GM19035 (cell line): ENCODE data around the gene B4GALT5.
"Not testable (repeated sequence)": the region's sequence is repeated elsewhere in the genome, so short reads cannot be mapped to it uniquely, and the experiment has no call there.

Source experiments
- ATAC-seq: cut with Tn5 transposase; IDR thresholded peaks from one replicate; pipeline ENCODE4 v1.9.1; 2021; ENCODE audit not compliant: unreplicated experiment

The B4GALT5 gene

GRCh38 chr20:49682278-49682677 is 31.4 kb downstream of the B4GALT5 start:
- ATAC-seq: no peak

DNA sequence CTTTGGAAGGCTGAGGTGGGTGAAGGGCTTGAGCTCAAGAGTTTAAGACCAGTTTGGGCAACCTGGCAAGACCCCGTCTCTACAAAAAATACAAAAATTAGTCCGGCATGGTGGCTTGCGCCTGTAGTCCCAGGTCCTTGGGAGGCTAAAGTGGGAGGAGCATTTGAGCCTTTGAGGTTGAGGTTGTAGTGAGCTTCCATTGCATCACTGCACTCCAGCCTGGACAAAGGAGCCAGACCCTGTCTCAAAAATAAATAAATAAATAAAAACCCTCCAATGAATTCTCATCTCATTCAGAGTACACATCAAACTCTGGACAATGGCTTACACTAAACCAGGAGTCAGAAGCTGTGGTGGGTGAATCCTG is 31.8 kb downstream of the B4GALT5 start:
- no peak for ATAC-seq

GRCh38 chr20:49680484-49680883 is 33.2 kb downstream of the B4GALT5 start:
- no peak for ATAC-seq

- ATAC-seq: no peak
These were observed 34.0 kb downstream of the B4GALT5 start for GRCh38 chr20:49679634-49680033.

- ATAC-seq: no peak
These were observed 35.6 kb downstream of the B4GALT5 start for GRCh38 chr20:49677777-49678758.

DNA sequence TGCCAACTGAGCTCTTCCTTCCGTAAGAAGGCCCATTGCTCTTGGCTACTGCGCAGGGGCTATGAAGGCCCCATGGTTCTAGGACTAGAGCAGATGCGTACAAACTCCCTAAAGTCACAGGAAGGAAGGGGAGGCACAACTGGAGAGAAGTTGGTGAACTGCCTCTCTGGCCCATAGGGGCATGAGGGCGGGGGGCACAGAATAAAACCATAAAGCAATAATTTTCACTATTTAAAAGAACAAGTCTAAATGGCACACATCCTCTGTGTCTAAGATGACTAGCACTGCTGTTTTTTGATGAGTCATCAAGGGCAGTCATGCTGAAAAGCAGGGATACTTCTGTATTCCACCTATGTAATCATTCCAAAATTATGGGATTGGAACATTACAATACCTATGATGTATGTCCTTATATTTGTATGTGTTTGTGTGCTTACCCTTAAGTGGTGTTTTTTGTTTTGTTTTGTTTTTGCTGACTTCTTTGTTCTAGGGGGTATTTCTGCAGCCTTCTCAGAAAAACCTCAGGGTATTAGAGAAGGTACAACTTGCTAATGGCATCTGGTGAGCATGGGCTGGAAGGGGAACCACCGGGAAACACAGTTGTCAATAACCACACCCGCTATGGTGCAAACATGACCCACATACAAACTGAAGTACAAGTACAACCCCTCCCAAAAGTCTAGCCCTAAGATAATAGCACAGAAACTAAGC is 36.9 kb downstream of the B4GALT5 start:
- ATAC-seq: peak; percentile 56

DNA sequence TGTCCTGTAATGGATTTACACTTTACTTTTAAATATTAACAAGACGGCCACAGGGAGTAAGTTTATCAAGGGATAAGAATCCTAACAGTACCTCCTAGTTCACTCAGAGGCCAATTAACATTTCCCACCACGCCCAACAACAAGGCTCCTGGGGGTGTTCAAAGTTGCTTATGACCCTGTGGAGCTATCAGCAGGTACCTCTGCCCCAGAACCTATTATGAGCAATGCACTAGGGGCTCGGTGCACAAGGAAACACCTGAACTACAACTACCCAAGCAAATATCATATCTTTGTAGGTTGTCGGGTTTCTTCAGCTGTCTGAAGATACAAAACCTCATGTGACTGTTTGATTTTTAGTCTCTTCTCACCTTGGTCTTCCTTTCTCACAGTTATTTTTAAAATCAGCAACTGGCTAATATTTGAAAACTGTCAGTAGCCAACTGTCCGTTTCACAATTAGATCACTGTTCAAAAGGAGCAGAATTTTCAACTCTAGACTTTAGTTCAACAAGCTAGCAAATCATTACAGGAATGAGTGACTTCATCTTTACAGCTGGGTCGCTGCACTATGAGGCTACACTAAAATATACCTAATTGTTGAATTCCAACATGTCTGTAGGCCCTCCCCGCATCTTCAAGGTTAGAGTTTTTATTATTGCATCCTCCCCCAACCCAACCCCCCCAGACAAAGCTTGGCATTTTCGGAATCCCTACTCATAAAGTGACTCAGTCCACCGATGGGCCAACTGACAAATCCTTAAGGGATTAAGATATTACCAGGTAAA is 38.1 kb downstream of the B4GALT5 start:
- ATAC-seq: peak; percentile 40

- no peak for ATAC-seq
These were observed 39.0 kb downstream of the B4GALT5 start for GRCh38 chr20:49674383-49675352.

DNA sequence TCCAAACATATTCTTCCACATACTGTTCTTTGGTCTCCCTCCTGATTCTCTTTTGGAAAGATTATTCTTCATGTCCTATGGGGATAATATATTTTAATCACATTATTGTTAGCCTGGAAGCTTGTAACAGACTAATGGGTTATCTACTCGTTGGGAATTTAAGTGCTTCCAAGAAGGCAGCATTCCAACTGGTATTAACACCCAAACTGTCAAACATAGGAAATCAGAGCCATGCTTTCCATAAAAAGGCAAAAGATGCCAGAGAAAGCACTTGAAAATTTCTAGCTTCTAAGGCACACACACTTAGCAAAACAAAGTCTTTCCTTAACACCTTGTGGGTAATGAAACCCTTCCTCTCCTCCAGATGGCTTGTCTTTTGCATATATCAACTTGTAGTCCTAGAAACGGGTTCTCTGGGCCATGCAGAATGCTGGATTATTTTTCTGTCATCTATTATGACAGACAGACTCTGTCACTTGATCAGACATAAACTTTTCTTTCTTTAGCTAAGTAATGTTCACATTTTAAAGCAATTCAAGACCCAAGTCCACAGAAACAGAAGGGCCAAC is 41.5 kb downstream of the B4GALT5 start:
- no peak for ATAC-seq

GRCh38 chr20:49671433-49671832 is 42.2 kb downstream of the B4GALT5 start:
- ATAC-seq: no peak

- peak; percentile 62 for ATAC-seq
These were observed 44.0 kb downstream of the B4GALT5 start for GRCh38 chr20:49669601-49670189.

GRCh38 chr20:49668878-49669195 is 44.8 kb downstream of the B4GALT5 start:
- ATAC-seq: not testable (repeated sequence)

DNA sequence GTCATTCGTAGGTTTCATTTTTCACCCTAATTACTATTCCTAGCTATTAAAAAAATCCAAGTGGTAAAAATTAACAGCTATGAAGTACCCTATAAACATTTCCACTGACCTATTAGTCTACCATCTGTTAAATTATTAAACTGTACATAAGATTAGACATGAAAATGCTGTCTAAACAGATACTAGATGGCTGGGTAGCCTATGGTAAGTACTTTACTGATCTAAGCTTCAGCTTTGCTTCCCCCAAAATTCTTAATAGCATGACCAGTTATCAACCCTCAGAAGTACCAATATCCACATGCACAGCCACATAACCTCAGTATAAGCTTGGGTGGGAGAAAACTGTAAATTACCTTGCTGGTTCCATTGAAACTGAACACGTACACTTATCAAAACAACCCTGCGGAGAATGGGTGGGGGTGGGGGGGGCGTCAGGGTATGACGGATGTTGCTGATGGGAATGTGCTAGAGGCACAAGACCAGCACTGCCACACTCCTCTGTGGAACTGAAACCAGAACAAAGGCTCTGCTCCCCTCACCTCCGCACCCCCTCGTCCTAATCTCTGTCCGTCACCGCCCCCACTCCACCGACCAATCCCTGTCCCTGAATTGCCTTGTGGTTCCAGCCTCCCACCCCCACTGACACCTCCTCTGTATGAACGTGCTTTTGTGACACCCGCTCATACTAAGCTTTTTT is 45.3 kb downstream of the B4GALT5 start:
- peak; percentile 69 for ATAC-seq

DNA sequence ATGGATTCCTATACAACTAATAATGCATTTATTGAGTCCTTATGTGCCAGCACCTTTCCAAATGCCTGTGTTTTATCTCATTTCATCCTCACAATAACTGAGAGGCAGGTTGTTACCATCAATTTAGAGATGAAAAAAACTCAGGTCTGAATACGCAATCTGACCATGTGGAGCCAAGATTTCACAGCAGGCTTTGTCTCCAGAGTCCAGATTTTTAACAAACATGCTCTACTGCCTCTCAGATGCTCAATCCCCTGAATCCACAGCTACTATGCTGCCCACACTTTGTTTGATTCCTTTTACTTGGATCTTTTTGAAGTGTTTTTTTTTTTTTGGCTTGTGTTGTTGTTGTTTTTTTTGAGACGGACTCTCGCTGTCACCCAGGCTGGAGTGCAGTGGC is 46.8 kb downstream of the B4GALT5 start:
- ATAC-seq: no peak

GRCh38 chr20:49665796-49666195 is 47.9 kb downstream of the B4GALT5 start:
- no peak for ATAC-seq

- ATAC-seq: no peak
These were observed 48.9 kb downstream of the B4GALT5 start for GRCh38 chr20:49664612-49665313.

- no peak for ATAC-seq
These were observed 50.6 kb downstream of the B4GALT5 start for GRCh38 chr20:49663112-49663511.

DNA sequence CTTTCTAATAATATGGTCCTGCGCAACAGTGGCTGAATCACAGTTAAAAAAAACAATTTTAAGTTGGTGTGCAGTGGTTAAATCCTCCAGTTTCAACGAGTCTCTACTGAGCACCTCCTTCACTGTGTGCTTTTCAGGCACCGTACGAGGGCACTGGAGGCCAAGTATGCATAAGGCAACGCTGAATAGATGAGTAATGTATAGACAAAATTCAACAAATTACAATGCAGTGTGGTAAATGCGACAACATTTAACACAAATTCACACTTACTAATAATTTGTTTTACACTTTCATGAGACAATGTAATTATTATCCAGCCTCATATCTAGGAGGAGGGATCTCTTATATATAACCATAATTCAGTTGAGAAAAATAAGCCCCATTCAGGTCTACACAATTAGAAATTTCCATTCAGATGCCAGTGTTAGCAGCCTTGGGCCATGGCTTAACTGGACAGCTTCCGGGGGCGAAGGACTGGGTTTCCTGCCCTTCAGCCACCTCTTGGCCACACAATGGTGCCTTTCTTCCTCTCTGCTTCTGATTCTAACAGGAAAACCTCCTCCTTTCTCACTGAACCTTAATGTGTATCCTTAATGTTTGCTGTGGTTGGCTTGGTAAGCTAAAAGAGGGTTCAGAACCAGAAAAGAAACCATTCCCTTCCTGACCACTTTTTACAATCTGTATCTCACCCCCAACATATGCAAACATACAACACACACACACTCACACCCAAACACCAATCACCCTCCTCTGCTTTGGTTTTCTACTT is 51.9 kb downstream of the B4GALT5 start:
- no peak for ATAC-seq
